Common myeloid progenitor, CD34-positive (primary cell): ENCODE results near the gene RALGPS2.

ENCODE experiments used
- CTCF ChIA-PET: fragments of 350-600 bp; sonication (Branson Sonifier 250); formaldehyde crosslinking; loops from one replicate; lab custom pipeline; 2021; ENCODE audit warnings: antibody characterized with exemption; lab: Charles Lee
- POLR2A ChIA-PET: fragments of 350-600 bp; sonication (Branson Sonifier 250); formaldehyde crosslinking; loops from one replicate; lab custom pipeline; 2021; ENCODE audit warnings: antibody characterized with exemption; lab: Charles Lee
- DNase-seq, 3 donors: peaks; one replicate each; pipeline versions ENCODE4 v3.0.0 to v3.0.0-alpha.2; 2013
- H3K27ac ChIP-seq, 2 experiments: 1 replicate in 1 of 2; 2 replicates in 1 of 2; pipeline ENCODE4 v1.7.0; 2013; ENCODE audit warnings: inconsistent platforms in 2 of 2, low read length in 2 of 2, mild to moderate bottlenecking in 2 of 2, low read depth in 1 of 2, moderate library complexity in 1 of 2; ENCODE audit not compliant: severe bottlenecking in 2 of 2, insufficient read depth in 1 of 2, poor library complexity in 1 of 2
- H3K27me3 ChIP-seq, 5 experiments: replicated peaks in 2 of 5; 1 replicate in 3 of 5; 2 replicates in 2 of 5; pipeline versions ENCODE4 v1.6.1 to v1.7.0; 2013; ENCODE audit warnings: low read length in 4 of 5, mild to moderate bottlenecking in 2 of 5, moderate library complexity in 2 of 5, inconsistent platforms in 1 of 5; ENCODE audit not compliant: insufficient read depth in 5 of 5, control insufficient read depth in 4 of 5
- H3K36me3 ChIP-seq, 4 experiments: 1 replicate in 2 of 4; 2 replicates in 2 of 4; pipeline versions ENCODE4 v1.6.1 to v1.7.0; 2013; ENCODE audit warnings: low read length in 3 of 4, control low read depth in 1 of 4, mild to moderate bottlenecking in 1 of 4; ENCODE audit not compliant: control insufficient read depth in 4 of 4, insufficient read depth in 4 of 4
- H3K4me1 ChIP-seq, 4 experiments: 1 replicate in 3 of 4; 2 replicates in 1 of 4; pipeline versions ENCODE4 v1.6.1 to v1.7.1; 2013; ENCODE audit warnings: low read length in 3 of 4, mild to moderate bottlenecking in 3 of 4, control low read depth in 1 of 4, inconsistent platforms in 1 of 4, moderate library complexity in 1 of 4; ENCODE audit not compliant: control insufficient read depth in 4 of 4, insufficient read depth in 4 of 4; ENCODE audit errors: control extremely low read depth in 1 of 4
- H3K4me3 ChIP-seq, 7 experiments: 1 replicate in 4 of 7; 2 replicates in 3 of 7; pipeline versions ENCODE4 v1.5.1 to v1.7.0; 2013; ENCODE audit warnings: mild to moderate bottlenecking in 7 of 7, low read length in 6 of 7, moderate library complexity in 6 of 7, inconsistent platforms in 2 of 7, low read depth in 2 of 7, control low read depth in 1 of 7; ENCODE audit not compliant: insufficient read depth in 4 of 7, control insufficient read depth in 1 of 7; ENCODE audit errors: extremely low read depth in 1 of 7
- H3K9me3 ChIP-seq, 5 experiments: 1 replicate in 4 of 5; 2 replicates in 1 of 5; pipeline versions ENCODE4 v1.6.1 to v1.7.1; 2013; ENCODE audit warnings: low read length in 4 of 5, mild to moderate bottlenecking in 2 of 5, inconsistent platforms in 1 of 5, low read depth in 1 of 5, moderate library complexity in 1 of 5; ENCODE audit not compliant: control insufficient read depth in 4 of 5, insufficient read depth in 2 of 5; ENCODE audit errors: control extremely low read depth in 1 of 5
- WGBS: methylation state at CpG from one replicate; pipeline ENCODE4 v1.1.5; 2013; ENCODE audit not compliant: insufficient coverage; 5-methylcytosine and 5-hydroxymethylcytosine counted together

The RALGPS2 gene

GRCh38 chr1:178961331-178961730 lies 236.3 kb downstream of the RALGPS2 start:
- ChIA-PET POLR2A (no interaction called here), CTCF (interaction anchor here (1.2 kb wide), 1 partner anchor 16 kb away, joined by 3 read pairs; no protein-coding TSS in a partner anchor)
- peaks cover 0 to 2% (median 0%) of the 10 kb centered on the region in 5 experiments for H3K9me3 ChIP-seq
- no peaks in the 10 kb centered on the region for H3K4me1 ChIP-seq
- 88% methylated on average over 3 of the region's 4 CpGs for WGBS
- no peak overlapping the region for H3K4me3 ChIP-seq
- no peak for DNase-seq
- H3K36me3 ChIP-seq: no peaks in the 10 kb centered on the region
- H3K27ac ChIP-seq: no peak overlapping the region
- H3K27me3 ChIP-seq: no peaks in the 10 kb centered on the region

GRCh38 chr1:178961868-178962267 lies 236.8 kb downstream of the RALGPS2 start:
- POLR2A ChIA-PET: no interaction called here
- CTCF ChIA-PET: interaction anchor here (1.0 to 1.2 kb wide), 2 partner anchors 17 to 41 kb away, joined by 3 read pairs; no protein-coding TSS in a partner anchor
- 94% methylated on average over 2 of the region's 3 CpGs for WGBS
- H3K4me3 ChIP-seq: no peak overlapping the region
- no peaks in the 10 kb centered on the region for H3K4me1 ChIP-seq
- no peak overlapping the region for H3K27ac ChIP-seq
- no peak for DNase-seq
- peaks cover 0 to 2% (median 0%) of the 10 kb centered on the region in 5 experiments for H3K9me3 ChIP-seq
- no peaks in the 10 kb centered on the region for H3K36me3 ChIP-seq
- H3K27me3 ChIP-seq: no peaks in the 10 kb centered on the region

GRCh38 chr1:178962853-178963711 lies 238.0 kb downstream of the RALGPS2 start:
- Histone ChIP-seq H3K4me3 (no peak overlapping the region), H3K9me3 (peaks cover 0 to 2% (median 0%) of the 10 kb centered on the region in 5 experiments), H3K27ac (no peak overlapping the region), H3K4me1 (no peaks in the 10 kb centered on the region), H3K36me3 (no peaks in the 10 kb centered on the region), H3K27me3 (no peaks in the 10 kb centered on the region)
- no peak for DNase-seq
- CTCF ChIA-PET: interaction anchor here (1.0 kb wide), 1 partner anchor 40 kb away, joined by 3 read pairs; no protein-coding TSS in a partner anchor
- WGBS: 92% methylated on average over 8 of the region's 10 CpGs
- POLR2A ChIA-PET: no interaction called here

- DNase-seq: no peak
- no peaks in the 10 kb centered on the region for H3K36me3 ChIP-seq
- peaks cover 0 to 2% (median 0%) of the 10 kb centered on the region in 5 experiments for H3K9me3 ChIP-seq
- no peak overlapping the region for H3K27ac ChIP-seq
- H3K4me1 ChIP-seq: no peaks in the 10 kb centered on the region
- no peaks in the 10 kb centered on the region for H3K27me3 ChIP-seq
- POLR2A ChIA-PET: no interaction called here
- H3K4me3 ChIP-seq: no peak overlapping the region
- CTCF ChIA-PET: no interaction called here
- 90% methylated on average over 4 of the region's 8 CpGs for WGBS
Observed at GRCh38 chr1:178964469-178965330, 239.7 kb downstream of the RALGPS2 start.

- no peak for DNase-seq
- H3K4me1 ChIP-seq: no peaks in the 10 kb centered on the region
- ChIA-PET POLR2A (no interaction called here), CTCF (no interaction called here)
- no peaks in the 10 kb centered on the region for H3K27me3 ChIP-seq
- no peak overlapping the region for H3K4me3 ChIP-seq
- H3K27ac ChIP-seq: no peak overlapping the region
- no peaks in the 10 kb centered on the region for H3K36me3 ChIP-seq
- peaks cover 0 to 2% (median 0%) of the 10 kb centered on the region in 5 experiments for H3K9me3 ChIP-seq
Observed at GRCh38 chr1:178966312-178966711, 241.3 kb downstream of the RALGPS2 start.

- no peak for DNase-seq
- ChIA-PET POLR2A (no interaction called here), CTCF (no interaction called here)
- Histone ChIP-seq H3K9me3 (no peaks in the 10 kb centered on the region), H3K4me1 (peaks cover 0 to 7% (median 4%) of the 10 kb centered on the region in 4 experiments), H3K4me3 (no peak overlapping the region), H3K27ac (no peak overlapping the region), H3K36me3 (no peaks in the 10 kb centered on the region), H3K27me3 (no peaks in the 10 kb centered on the region)
- WGBS: 100% methylated on average over 8 of the region's 9 CpGs
Observed at GRCh38 chr1:178969226-178969987, 244.4 kb downstream of the RALGPS2 start.
